ENCODE measurements around the gene ANO7.

- TF ChIP-seq, protein P1, sequence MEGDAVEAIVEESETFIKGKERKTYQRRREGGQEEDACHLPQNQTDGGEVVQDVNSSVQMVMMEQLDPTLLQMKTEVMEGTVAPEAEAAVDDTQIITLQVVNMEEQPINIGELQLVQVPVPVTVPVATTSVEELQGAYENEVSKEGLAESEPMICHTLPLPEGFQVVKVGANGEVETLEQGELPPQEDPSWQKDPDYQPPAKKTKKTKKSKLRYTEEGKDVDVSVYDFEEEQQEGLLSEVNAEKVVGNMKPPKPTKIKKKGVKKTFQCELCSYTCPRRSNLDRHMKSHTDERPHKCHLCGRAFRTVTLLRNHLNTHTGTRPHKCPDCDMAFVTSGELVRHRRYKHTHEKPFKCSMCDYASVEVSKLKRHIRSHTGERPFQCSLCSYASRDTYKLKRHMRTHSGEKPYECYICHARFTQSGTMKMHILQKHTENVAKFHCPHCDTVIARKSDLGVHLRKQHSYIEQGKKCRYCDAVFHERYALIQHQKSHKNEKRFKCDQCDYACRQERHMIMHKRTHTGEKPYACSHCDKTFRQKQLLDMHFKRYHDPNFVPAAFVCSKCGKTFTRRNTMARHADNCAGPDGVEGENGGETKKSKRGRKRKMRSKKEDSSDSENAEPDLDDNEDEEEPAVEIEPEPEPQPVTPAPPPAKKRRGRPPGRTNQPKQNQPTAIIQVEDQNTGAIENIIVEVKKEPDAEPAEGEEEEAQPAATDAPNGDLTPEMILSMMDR (conservative IDR thresholded peaks at IDR 0.05): no peak
- TF ChIP-seq ZFX (IDR thresholded peaks at IDR 0.05): no peak
Observed at GRCh38 chr2:241228081-241228859, 39.8 kb downstream of the ANO7 start.

Data from C4-2B (cell line).